ENCODE data around the gene ATP8A2. TPM values are rescaled to one million over a fixed set of nuclear protein-coding genes. Genes with fewer than 3 reads are reported as not detected.
"Not testable (repeated sequence)": the region's sequence is repeated elsewhere in the genome, so short reads cannot be mapped to it uniquely, and the experiment has no call there.

Gene ATP8A2
- total RNA-seq, 1 donor from 2014 or later, result not detected

- ATAC-seq, result no peak
Measured at GRCh38 chr13:25819856-25820530, 448.2 kb downstream of the ATP8A2 start.

GRCh38 chr13:25821776-25822175 is 450.0 kb downstream of the ATP8A2 start:
- no peak for ATAC-seq

- ATAC-seq, result not testable (repeated sequence)
Measured at GRCh38 chr13:25827221-25827620, 455.4 kb downstream of the ATP8A2 start.

- no peak for ATAC-seq
Measured at GRCh38 chr13:25827831-25828465, 456.2 kb downstream of the ATP8A2 start.

GRCh38 chr13:25833761-25834160 is 462.0 kb downstream of the ATP8A2 start:
- ATAC-seq, result no peak

GRCh38 chr13:25836574-25837336 is 465.0 kb downstream of the ATP8A2 start:
- ATAC-seq, result peak; percentile 86

GRCh38 chr13:25839371-25839770 is 467.6 kb downstream of the ATP8A2 start:
- ATAC-seq, result no peak

- no peak for ATAC-seq
Measured at GRCh38 chr13:25840261-25840660, 468.5 kb downstream of the ATP8A2 start.

GRCh38 chr13:25840931-25841330 is 469.2 kb downstream of the ATP8A2 start:
- no peak for ATAC-seq

- no peak for ATAC-seq
Measured at GRCh38 chr13:25843692-25844091, 471.9 kb downstream of the ATP8A2 start.

- no peak for ATAC-seq
Measured at GRCh38 chr13:25844559-25845434, 473.0 kb downstream of the ATP8A2 start.

GRCh38 chr13:25846222-25846984 is 474.6 kb downstream of the ATP8A2 start:
- no peak for ATAC-seq

GRCh38 chr13:25847145-25847544 is 475.4 kb downstream of the ATP8A2 start:
- no peak for ATAC-seq

- ATAC-seq, result peak; percentile 17
Measured at GRCh38 chr13:25847635-25848626, 476.2 kb downstream of the ATP8A2 start.

GRCh38 chr13:25848812-25849745 is 477.3 kb downstream of the ATP8A2 start:
- ATAC-seq, result no peak

- no peak for ATAC-seq
Measured at GRCh38 chr13:25857830-25858229, 486.1 kb downstream of the ATP8A2 start.

- no peak for ATAC-seq
Measured at GRCh38 chr13:25859528-25859927, 487.8 kb downstream of the ATP8A2 start.

GRCh38 chr13:25860265-25860664 is 488.5 kb downstream of the ATP8A2 start:
- ATAC-seq, result no peak

GRCh38 chr13:25860862-25861261 is 489.1 kb downstream of the ATP8A2 start:
- ATAC-seq, result no peak

Measured in esophagus mucosa (tissue), 1 donor.